OCI-LY7 (cell line): ENCODE results near the gene SMYD3. TPM values are rescaled to one million over a fixed set of nuclear protein-coding genes. Genes with fewer than 3 reads are reported as not detected.

ENCODE experiments used
- BruUV-seq: library from RNA; stranded (reverse); fragments of 400-500 nt; replicated peaks from 2 replicates; lab custom pipeline; 2021; lab: Mats Ljungman, UMichigan
- CTCF ChIA-PET: fragments of 300-600 bp; sonication (Branson Sonifier 250); formaldehyde crosslinking; loops from one replicate; lab custom pipeline; 2022; ENCODE audit warnings: antibody characterized with exemption; ENCODE audit not compliant: unreplicated experiment; lab: Charles Lee
- POLR2A ChIA-PET: fragments of 300-600 bp; sonication (Branson Sonifier 250); formaldehyde crosslinking; loops from one replicate; lab custom pipeline; 2022; ENCODE audit warnings: antibody characterized with exemption; lab: Charles Lee
- DNase-seq: peaks from one replicate; pipeline ENCODE4 v3.0.0-alpha.2; 2015; ENCODE audit warnings: low spot score
- H2AFZ ChIP-seq: fragments of 200-600 bp; sonication (generic), shearing (Covaris generic); 2 replicates; pipeline ENCODE4 v1.6.1; 2014; ENCODE audit warnings: mild to moderate bottlenecking, antibody characterized with exemption, low read length, moderate library complexity
- H3K27ac ChIP-seq: fragments of 200-600 bp; sonication (generic); 2 replicates; pipeline ENCODE4 v1.5.1; 2014; ENCODE audit warnings: mixed run types, low read depth, mild to moderate bottlenecking, moderate library complexity, low read length, inconsistent platforms; ENCODE audit not compliant: poor library complexity, severe bottlenecking
- H3K36me3 ChIP-seq: fragments of 200-600 bp; sonication (generic); 2 replicates; pipeline ENCODE4 v1.6.1; 2014; ENCODE audit warnings: mild to moderate bottlenecking, antibody characterized with exemption, low read length, moderate library complexity, mixed read lengths; ENCODE audit not compliant: insufficient read depth
- H3K4me1 ChIP-seq: fragments of 200-600 bp; sonication (generic); 2 replicates; pipeline ENCODE4 v1.5.1; 2014; ENCODE audit warnings: mild to moderate bottlenecking, low read length; ENCODE audit not compliant: insufficient read depth, poor library complexity, severe bottlenecking
- H3K4me2 ChIP-seq: fragments of 200-600 bp; sonication (generic); 2 replicates; pipeline ENCODE4 v1.6.1; 2014; ENCODE audit warnings: mild to moderate bottlenecking, low read length
- H3K4me3 ChIP-seq: fragments of 200-600 bp; sonication (generic); 2 replicates; pipeline ENCODE4 v1.5.1; 2014; ENCODE audit warnings: mild to moderate bottlenecking, low read depth, low read length; ENCODE audit not compliant: poor library complexity, severe bottlenecking
- H3K79me2 ChIP-seq: fragments of 200-600 bp; sonication (generic); 2 replicates; pipeline ENCODE4 v1.6.1; 2016; ENCODE audit warnings: low read depth, mild to moderate bottlenecking, low read length, moderate library complexity, mixed read lengths; ENCODE audit not compliant: insufficient read depth
- H3K9me2 ChIP-seq: fragments of 200-600 bp; sonication (generic); 2 replicates; pipeline ENCODE4 v1.6.1; 2016; ENCODE audit warnings: mild to moderate bottlenecking, low read length, mixed read lengths; ENCODE audit not compliant: insufficient read depth
- H3K9me3 ChIP-seq: fragments of 200-600 bp; sonication (generic); 2 replicates; pipeline ENCODE4 v1.6.1; 2014; ENCODE audit warnings: mild to moderate bottlenecking, mixed run types, low read length, mixed read lengths
- H4K20me1 ChIP-seq: fragments of 200-600 bp; sonication (generic); 2 replicates; pipeline ENCODE4 v1.6.1; 2014; ENCODE audit warnings: mild to moderate bottlenecking, antibody characterized with exemption, low read length, moderate library complexity, mixed read lengths; ENCODE audit not compliant: insufficient read depth
- EZH2phosphoT487 ChIP-seq: fragments of 200-600 bp; sonication (generic); IDR thresholded peaks from 2 replicates; pipeline ENCODE4 v1.6.1; 2018; ENCODE audit warnings: low read depth, borderline replicate concordance, mild to moderate bottlenecking, mixed run types, antibody characterized with exemption, low read length, moderate library complexity, mixed read lengths
- intact Hi-C: fragments of 100-400 bp; cut with micrococcal nuclease; formaldehyde crosslinking; loops from one replicate; pipeline ENCODE4 v1.10.0; 2022; ENCODE audit not compliant: unreplicated experiment
- total RNA-seq, 2 experiments: library from RNA; depleted of rRNA in 1 of 2; stranded (reverse); fragments of >200 nt in 1 of 2; shearing (Covaris generic) in 1 of 2; gene quantifications; 2 replicates each; pipeline ENCODE4 v1.2.3, GENCODE V29; 2014 to 2022
- TF ChIP-seq, protein P1 (sequence below): fragments of 200-600 bp; sonication (generic); conservative IDR thresholded peaks from 2 replicates; pipeline ENCODE4 v1.5.1; 2014; ENCODE audit warnings: mild to moderate bottlenecking, antibody characterized with exemption, low read length, moderate library complexity, mixed read lengths

Gene SMYD3
- total RNA-seq, 2 experiments from 2014 or later: 28.9 to 34.5 TPM

DNA sequence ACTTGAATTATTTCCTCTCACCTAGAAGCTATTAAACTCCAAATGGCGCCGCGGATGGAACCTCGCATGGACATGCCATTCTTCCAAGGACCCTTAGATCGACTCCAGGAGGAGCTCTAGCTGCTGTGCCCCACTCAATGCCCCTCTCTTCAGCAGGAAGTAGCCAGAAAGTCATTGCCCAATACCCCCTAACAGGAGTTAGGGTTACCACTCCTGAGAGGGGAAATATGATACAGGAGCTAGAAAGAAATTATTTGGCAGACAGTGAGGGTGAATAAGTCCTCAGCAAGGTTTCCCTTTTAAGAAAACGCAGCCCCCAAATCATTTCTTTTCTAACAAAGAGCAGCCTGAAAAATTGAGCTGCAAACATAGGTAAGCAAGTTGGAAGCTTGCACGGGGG, 30.4 kb upstream of the SMYD3 start:
- intact Hi-C loops: no loop called here
- Histone ChIP-seq H3K4me3 (no peak overlapping the region), H3K4me1 (no peaks in the 10 kb centered on the region), H4K20me1 (no peaks in the 10 kb centered on the region), H3K27ac (no peak overlapping the region), H3K4me2 (no peak overlapping the region), H3K79me2 (no peaks in the 10 kb centered on the region), H3K9me3 (no peaks in the 10 kb centered on the region), H3K36me3 (peaks cover 37% of the 10 kb centered on the region), H2AFZ (no peak overlapping the region), H3K9me2 (no peaks in the 10 kb centered on the region)
- POLR2A ChIA-PET: interaction anchor here (1.9 kb wide), 1 partner anchor 10 kb away, joined by 6 read pairs; no protein-coding TSS in a partner anchor
- TF ChIP-seq, protein P1, sequence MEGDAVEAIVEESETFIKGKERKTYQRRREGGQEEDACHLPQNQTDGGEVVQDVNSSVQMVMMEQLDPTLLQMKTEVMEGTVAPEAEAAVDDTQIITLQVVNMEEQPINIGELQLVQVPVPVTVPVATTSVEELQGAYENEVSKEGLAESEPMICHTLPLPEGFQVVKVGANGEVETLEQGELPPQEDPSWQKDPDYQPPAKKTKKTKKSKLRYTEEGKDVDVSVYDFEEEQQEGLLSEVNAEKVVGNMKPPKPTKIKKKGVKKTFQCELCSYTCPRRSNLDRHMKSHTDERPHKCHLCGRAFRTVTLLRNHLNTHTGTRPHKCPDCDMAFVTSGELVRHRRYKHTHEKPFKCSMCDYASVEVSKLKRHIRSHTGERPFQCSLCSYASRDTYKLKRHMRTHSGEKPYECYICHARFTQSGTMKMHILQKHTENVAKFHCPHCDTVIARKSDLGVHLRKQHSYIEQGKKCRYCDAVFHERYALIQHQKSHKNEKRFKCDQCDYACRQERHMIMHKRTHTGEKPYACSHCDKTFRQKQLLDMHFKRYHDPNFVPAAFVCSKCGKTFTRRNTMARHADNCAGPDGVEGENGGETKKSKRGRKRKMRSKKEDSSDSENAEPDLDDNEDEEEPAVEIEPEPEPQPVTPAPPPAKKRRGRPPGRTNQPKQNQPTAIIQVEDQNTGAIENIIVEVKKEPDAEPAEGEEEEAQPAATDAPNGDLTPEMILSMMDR: no peak
- TF ChIP-seq EZH2phosphoT487: no peak
- CTCF ChIA-PET: no interaction called here
- DNase-seq: no peak
- BruUV-seq: no TSS peak

DNA sequence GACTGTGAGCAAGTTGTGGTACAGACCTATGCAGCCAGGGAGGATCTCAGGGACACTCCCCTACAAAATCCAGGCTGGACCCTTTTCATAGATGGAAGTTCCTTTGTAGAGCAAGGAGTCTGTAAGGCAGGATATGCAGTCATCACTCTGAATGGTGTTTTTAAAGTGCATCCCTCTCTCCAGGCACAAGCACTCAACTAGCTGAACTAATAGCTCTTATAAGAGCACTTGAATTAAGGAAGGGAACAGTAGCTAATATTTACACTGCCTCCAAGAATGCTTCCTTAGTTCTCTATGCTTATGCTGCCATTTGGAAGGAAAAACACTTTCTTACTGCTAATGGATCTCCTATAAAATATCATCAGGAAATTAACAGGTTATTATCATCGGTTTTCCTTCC, 27.0 kb upstream of the SMYD3 start:
- no peak for DNase-seq
- Histone ChIP-seq H3K9me3 (no peaks in the 10 kb centered on the region), H2AFZ (no peak overlapping the region), H3K79me2 (no peaks in the 10 kb centered on the region), H3K4me1 (no peaks in the 10 kb centered on the region), H3K27ac (no peak overlapping the region), H3K36me3 (peaks cover 13% of the 10 kb centered on the region), H3K9me2 (no peaks in the 10 kb centered on the region), H3K4me2 (no peak overlapping the region), H4K20me1 (no peaks in the 10 kb centered on the region), H3K4me3 (no peak overlapping the region)
- POLR2A ChIA-PET: interaction anchor here (0.6 to 1.3 kb wide), 2 partner anchors 9 to 1103 kb away, joined by 3 read pairs; no protein-coding TSS in a partner anchor
- intact Hi-C loops: no loop called here
- TF ChIP-seq EZH2phosphoT487: no peak
- TF ChIP-seq, protein P1: no peak
- CTCF ChIA-PET: no interaction called here
- BruUV-seq: no TSS peak

DNA sequence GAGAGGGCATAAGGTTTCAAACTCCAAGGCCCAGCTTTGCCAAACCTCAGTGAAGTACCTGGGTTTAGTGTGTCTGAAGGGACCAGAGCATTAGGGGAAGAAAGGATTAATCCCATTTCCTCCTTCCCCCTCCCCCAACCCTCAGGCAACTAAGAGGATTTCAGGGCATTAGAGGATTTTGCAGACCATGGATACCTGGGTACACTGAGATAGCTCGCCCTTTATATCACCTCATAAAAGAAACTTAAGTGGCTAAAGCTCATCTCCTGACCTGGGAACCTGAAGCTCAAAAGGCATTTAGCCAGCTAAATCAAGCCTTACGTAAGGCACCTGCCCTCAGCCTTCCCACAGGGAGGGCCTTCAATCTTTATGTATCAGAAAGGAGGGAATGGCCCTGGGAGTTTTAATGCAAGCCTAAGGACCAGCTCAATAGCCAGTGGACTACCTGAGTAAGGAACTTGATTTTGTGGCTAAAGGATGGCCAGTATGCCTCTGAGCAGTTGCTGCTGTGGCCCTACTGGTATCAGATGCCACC, 26.4 kb upstream of the SMYD3 start:
- no peaks in the 10 kb centered on the region for H3K9me3 ChIP-seq
- H3K4me3 ChIP-seq: no peak overlapping the region
- H3K4me1 ChIP-seq: no peaks in the 10 kb centered on the region
- H3K4me2 ChIP-seq: no peak overlapping the region
- no peak overlapping the region for H2AFZ ChIP-seq
- H3K36me3 ChIP-seq: peaks cover 6% of the 10 kb centered on the region; the same call in 1 of the 2 replicates
- intact Hi-C loops: no loop called here
- no peaks in the 10 kb centered on the region for H3K79me2 ChIP-seq
- H3K9me2 ChIP-seq: no peaks in the 10 kb centered on the region
- ChIA-PET POLR2A (interaction anchor here (1.3 kb wide), 1 partner anchor 10 kb away, joined by 3 read pairs; no protein-coding TSS in a partner anchor), CTCF (no interaction called here)
- H4K20me1 ChIP-seq: no peaks in the 10 kb centered on the region
- no peak for DNase-seq
- no TSS peak for BruUV-seq
- H3K27ac ChIP-seq: no peak overlapping the region
- TF ChIP-seq, protein P1: no peak
- TF ChIP-seq EZH2phosphoT487: no peak
